GM13976 (cell line): ENCODE data around the gene ZNF608.

ENCODE experiments used
- DNase-seq: peaks from one replicate; pipeline ENCODE4 v3.0.0; 2012; ENCODE audit warnings: low spot score
- CTCF ChIP-seq: IDR thresholded peaks from 2 replicates; pipeline ENCODE4 v1.5.1; 2012; ENCODE audit warnings: borderline replicate concordance, mild to moderate bottlenecking; ENCODE audit not compliant: insufficient read depth; ENCODE audit errors: extremely low read depth, missing control alignments, control extremely low read depth
- in situ Hi-C: fragments of 300-500 bp; cut with MboI; formaldehyde crosslinking; loops from one replicate; pipeline ENCODE4 v1.12.0; 2022; ENCODE audit warnings: low sequenced_read_pairs, mixed read lengths, inconsistent platforms; ENCODE audit not compliant: unreplicated experiment

The ZNF608 gene

GRCh38 chr5:124697501-124697900 lies 48.9 kb downstream of the ZNF608 start:
- no peak for DNase-seq
- TF ChIP-seq CTCF = no peak
- in situ Hi-C loops = no loop called here

- TF ChIP-seq CTCF = no peak
- no peak for DNase-seq
- in situ Hi-C loops = no loop called here
Observed at GRCh38 chr5:124696898-124697297, 49.5 kb downstream of the ZNF608 start.
